H1 (cell line): Measurements from ENCODE around the gene IL36A.

Experiments
- ATF2 ChIP-seq: IDR thresholded peaks from 2 replicates; pipeline ENCODE4 v1.6.1; 2012; ENCODE audit warnings: low read length, inconsistent platforms
- CTCF ChIP-seq, 3 experiments: IDR thresholded peaks; 1 replicate in 2 of 3; 2 replicates in 1 of 3; pipeline versions ENCODE4 v1.5.1 to v1.6.1; 2011; ENCODE audit warnings: low read length in 3 of 3, mild to moderate bottlenecking in 3 of 3, inconsistent platforms in 2 of 3, low read depth in 1 of 3, moderate library complexity in 1 of 3; ENCODE audit not compliant: insufficient read depth in 1 of 3; ENCODE audit errors: control extremely low read depth in 1 of 3
- EP300 ChIP-seq, 2 experiments: IDR thresholded peaks; 1 replicate in 1 of 2; 2 replicates in 1 of 2; pipeline ENCODE4 v1.6.1; 2011 to 2012; ENCODE audit warnings: low read depth in 2 of 2, low read length in 2 of 2, mild to moderate bottlenecking in 2 of 2, borderline replicate concordance in 1 of 2, inconsistent platforms in 1 of 2, moderate library complexity in 1 of 2
- EZH2 ChIP-seq: fragments of 200-600 bp; sonication (generic); IDR thresholded peaks from 2 replicates; pipeline ENCODE4 v1.7.1; 2012; ENCODE audit warnings: low read depth, mild to moderate bottlenecking, moderate library complexity, low read length, inconsistent platforms; ENCODE audit not compliant: severe bottlenecking
- HDAC6 ChIP-seq: IDR thresholded peaks from one replicate; pipeline ENCODE4 v1.7.1; 2012; ENCODE audit warnings: low read depth, mild to moderate bottlenecking, inconsistent platforms, low read length, moderate library complexity
- PHF8 ChIP-seq: fragments of 200-600 bp; sonication (generic); conservative IDR thresholded peaks from 2 replicates; pipeline ENCODE4 v1.7.1; 2012; ENCODE audit warnings: low read depth, mild to moderate bottlenecking, inconsistent platforms, low read length, moderate library complexity
- POLR2A ChIP-seq, 2 experiments: IDR thresholded peaks; 1 replicate in 1 of 2; 2 replicates in 1 of 2; pipeline ENCODE4 v1.6.1; 2011; ENCODE audit warnings: low read depth in 2 of 2, low read length in 2 of 2, mild to moderate bottlenecking in 2 of 2; ENCODE audit errors: control extremely low read depth in 1 of 2
- SP1 ChIP-seq: IDR thresholded peaks from 2 replicates; pipeline ENCODE4 v1.6.1; 2011; ENCODE audit warnings: low read depth, low read length
- SP2 ChIP-seq: IDR thresholded peaks from 2 replicates; pipeline ENCODE4 v1.6.1; 2012; ENCODE audit warnings: mild to moderate bottlenecking, low read length, inconsistent platforms
- USF2 ChIP-seq: IDR thresholded peaks from 2 replicates; pipeline ENCODE4 v1.6.1; 2011; ENCODE audit warnings: low read length, improper control_type of control experiment

- no peak for TF ChIP-seq EP300 (IDR thresholded peaks at IDR 0.05; ENCODE audit: borderline replicate concordance in 1 of 2, low read depth in 2 of 2, low read length in 2 of 2)
- no peak for TF ChIP-seq POLR2A (IDR thresholded peaks at IDR 0.05; ENCODE audit: control extremely low read depth in 1 of 2, low read depth in 2 of 2, low read length in 2 of 2)
- no peak for TF ChIP-seq SP2
- no peak for TF ChIP-seq USF2
- TF ChIP-seq CTCF (IDR thresholded peaks at IDR 0.05; ENCODE audit: control extremely low read depth in 1 of 3, insufficient read depth in 1 of 3, low read depth in 1 of 3, low read length in 3 of 3): no peak
- TF ChIP-seq HDAC6: no peak
- TF ChIP-seq EZH2: no peak
- TF ChIP-seq ATF2: no peak
- no peak for TF ChIP-seq PHF8
- TF ChIP-seq SP1: no peak
Measured at GRCh38 chr2:113050921-113051895, 45.9 kb downstream of the IL36A start.
